HepG2 (cell line): ENCODE results near the gene CSTB. TPM values are rescaled to one million over a fixed set of nuclear protein-coding genes. Genes with fewer than 3 reads are reported as not detected.

Experiments
- AHR ChIP-seq: IDR thresholded peaks from 2 replicates; pipeline ENCODE4 v1.6.1; 2018; ENCODE audit warnings: missing genetic modification reagents, missing compliant biosample characterization
- ARHGAP35 ChIP-seq: sonication (generic); formaldehyde crosslinking; IDR thresholded peaks from 2 replicates; pipeline ENCODE4 v1.9.0; 2022; ENCODE audit warnings: mild to moderate bottlenecking, inconsistent platforms, moderate library complexity, missing genetic modification reagents, borderline replicate concordance
- ATF1 ChIP-seq: IDR thresholded peaks from 2 replicates; pipeline ENCODE4 v1.6.1; 2016; ENCODE audit warnings: mild to moderate bottlenecking, control low read depth
- DDIT3 ChIP-seq: sonication (generic); formaldehyde crosslinking; IDR thresholded peaks from 2 replicates; pipeline ENCODE4 v1.4.0; 2020; ENCODE audit warnings: mild to moderate bottlenecking, missing genetic modification reagents
- GMEB1 ChIP-seq: sonication (generic); formaldehyde crosslinking; IDR thresholded peaks from 2 replicates; pipeline ENCODE4 v1.5.1; 2020; ENCODE audit warnings: missing genetic modification reagents, mild to moderate bottlenecking, borderline replicate concordance
- HBP1 ChIP-seq: IDR thresholded peaks from 2 replicates; pipeline ENCODE4 v1.6.1; 2016; ENCODE audit warnings: low read depth, control low read depth
- HDAC2 ChIP-seq: sonication (generic); formaldehyde crosslinking; IDR thresholded peaks from 2 replicates; pipeline ENCODE4 v1.4.0; 2020; ENCODE audit warnings: missing genetic modification reagents
- HHEX ChIP-seq: IDR thresholded peaks from 2 replicates; pipeline ENCODE4 v1.6.1; 2016; ENCODE audit warnings: control low read depth
- HIC2 ChIP-seq: sonication (generic); formaldehyde crosslinking; IDR thresholded peaks from 2 replicates; pipeline ENCODE4 v1.9.0; 2022; ENCODE audit warnings: low read depth, missing genetic modification reagents
- HNF4A ChIP-seq: sonication (generic); formaldehyde crosslinking; IDR thresholded peaks from 2 replicates; pipeline ENCODE4 v1.4.0; 2020; ENCODE audit warnings: missing genetic modification reagents
- MAFK ChIP-seq, 2 experiments: IDR thresholded peaks in 1 of 2; conservative IDR thresholded peaks in 1 of 2; 2 replicates each; pipeline ENCODE4 v1.6.1; 2011; ENCODE audit warnings: improper control_type of control experiment in 2 of 2, low read length in 2 of 2
- MED8 ChIP-seq: sonication (generic); formaldehyde crosslinking; IDR thresholded peaks from 2 replicates; pipeline ENCODE4 v1.8.1; 2023; ENCODE audit warnings: mild to moderate bottlenecking, missing genetic modification reagents; ENCODE audit not compliant: insufficient replicate concordance
- NFIC ChIP-seq: IDR thresholded peaks from 2 replicates; pipeline ENCODE4 v1.6.1; 2012; ENCODE audit warnings: mild to moderate bottlenecking, low read length, inconsistent platforms
- PCBP2 ChIP-seq: fragments of 200-400 bp; formaldehyde crosslinking; optimal IDR thresholded peaks from 2 replicates; pipeline ENCODE3; 2018; ENCODE audit warnings: low read length, low read depth; ENCODE audit not compliant: poor library complexity, severe bottlenecking
- POLR2AphosphoS2 ChIP-seq: IDR thresholded peaks from 2 replicates; pipeline ENCODE4 v1.6.1; 2011; ENCODE audit warnings: low read depth, low read length, improper control_type of control experiment
- TBX2 ChIP-seq: sonication (generic); formaldehyde crosslinking; IDR thresholded peaks from 2 replicates; pipeline ENCODE4 v1.5.0; 2020; ENCODE audit warnings: missing genetic modification reagents, mild to moderate bottlenecking, borderline replicate concordance
- TEF ChIP-seq: sonication (generic); formaldehyde crosslinking; IDR thresholded peaks from 2 replicates; pipeline ENCODE4 v1.5.0; 2020; ENCODE audit warnings: missing genetic modification reagents
- ZBTB33 ChIP-seq: sonication (generic); formaldehyde crosslinking; IDR thresholded peaks from 2 replicates; pipeline ENCODE4 v1.4.0; 2020; ENCODE audit warnings: missing genetic modification reagents
- ZC3H4 ChIP-seq: sonication (generic); formaldehyde crosslinking; IDR thresholded peaks from 2 replicates; pipeline ENCODE4 v1.4.0; 2020; ENCODE audit warnings: missing genetic modification reagents, borderline replicate concordance
- ZNF101 ChIP-seq: sonication (generic); formaldehyde crosslinking; IDR thresholded peaks from 2 replicates; pipeline ENCODE4 v1.4.0; 2020; ENCODE audit warnings: mild to moderate bottlenecking, low read depth, missing genetic modification reagents, borderline replicate concordance
- ZNF296 ChIP-seq: sonication (generic); formaldehyde crosslinking; conservative IDR thresholded peaks from 2 replicates; pipeline ENCODE4 v1.5.0; 2020; ENCODE audit warnings: mild to moderate bottlenecking, missing genetic modification reagents
- ZNF724P ChIP-seq: sonication (generic); formaldehyde crosslinking; IDR thresholded peaks from 2 replicates; pipeline ENCODE4 v1.8.0; 2022; ENCODE audit warnings: missing genetic modification reagents, borderline replicate concordance
- polyA plus RNA-seq, 8 experiments: library from polyadenylated mRNA; depleted of rRNA in 3 of 8; stranded (reverse) in 7 of 8; unstranded in 1 of 8; fragments of >200 nt; fragmentation: Illumina TruSeq in 4 of 8; extraction: Trizol in 4 of 8; gene quantifications; 2 replicates each; pipeline versions ENCODE4 v1.2.1 to v1.2.3, GENCODE V29; 2011 to 2016; ENCODE audit warnings: low read depth in 4 of 8, missing spikeins in 1 of 8, mixed read lengths in 1 of 8; ENCODE audit not compliant: insufficient read depth in 1 of 8
- total RNA-seq, 5 experiments: library from RNA; depleted of rRNA; stranded (reverse); fragments of >200 nt; fragmentation: Illumina TruSeq; extraction: Trizol; gene quantifications; 2 replicates each; pipeline ENCODE4 v1.2.3, GENCODE V29; 2016; ENCODE audit warnings: low read depth in 1 of 5

The CSTB gene
- total and polyA plus RNA-seq, 2 of the 13 experiments (the other 11 are each of a cell fraction or from before 2014, with no cell fraction given), result 11.7 to 94.1 TPM

- no peak for TF ChIP-seq HHEX
- TF ChIP-seq DDIT3 (CRISPR knock-in tag), result no peak
- TF ChIP-seq AHR (CRISPR knock-in tag), result peak; percentile 44; the same call in 1 of the 2 replicates
- TF ChIP-seq ZC3H4 (CRISPR knock-in tag), result no peak
- no peak for TF ChIP-seq ATF1 (CRISPR knock-in tag)
- no peak for TF ChIP-seq GMEB1 (CRISPR knock-in tag)
- no peak for TF ChIP-seq MED8 (CRISPR knock-in tag)
- no peak for TF ChIP-seq TBX2 (CRISPR knock-in tag)
- no peak for TF ChIP-seq HNF4A
- TF ChIP-seq HBP1, result no peak
- TF ChIP-seq ARHGAP35 (CRISPR knock-in tag), result 0 out of 2 replicates have a peak, but pooled peaks have one; percentile 28
- peak; percentile 50; the same call in 1 of the 2 replicates for TF ChIP-seq HIC2 (CRISPR knock-in tag)
- TF ChIP-seq ZBTB33 (CRISPR knock-in tag), result peak; percentile 84
- no peak for TF ChIP-seq ZNF724P (CRISPR knock-in tag)
- peak; percentile 69; the same call in 1 of the 2 replicates for TF ChIP-seq ZNF296 (CRISPR knock-in tag)
- no peak for TF ChIP-seq ZNF101 (CRISPR knock-in tag)
- no peak for TF ChIP-seq PCBP2
- TF ChIP-seq NFIC, result no peak
- no peak for TF ChIP-seq MAFK (conservative IDR thresholded peaks at IDR 0.05 in 1 of 2, IDR thresholded peaks at IDR 0.05 in 1 of 2; ENCODE audit: low read length in 2 of 2)
- no peak for TF ChIP-seq TEF (CRISPR knock-in tag)
- TF ChIP-seq POLR2AphosphoS2, result no peak
- TF ChIP-seq HDAC2 (CRISPR knock-in tag), result no peak
These were observed 48.5 kb downstream of the CSTB start (continued) for GRCh38 chr21:43727519-43728153.
